RKO (cell line): Measurements from ENCODE around the gene TSPEAR.

Source experiments
- DNase-seq: peaks from one replicate; pipeline ENCODE4 v3.0.0-alpha.2; 2016; ENCODE audit warnings: low spot score

TSPEAR gene

DNA sequence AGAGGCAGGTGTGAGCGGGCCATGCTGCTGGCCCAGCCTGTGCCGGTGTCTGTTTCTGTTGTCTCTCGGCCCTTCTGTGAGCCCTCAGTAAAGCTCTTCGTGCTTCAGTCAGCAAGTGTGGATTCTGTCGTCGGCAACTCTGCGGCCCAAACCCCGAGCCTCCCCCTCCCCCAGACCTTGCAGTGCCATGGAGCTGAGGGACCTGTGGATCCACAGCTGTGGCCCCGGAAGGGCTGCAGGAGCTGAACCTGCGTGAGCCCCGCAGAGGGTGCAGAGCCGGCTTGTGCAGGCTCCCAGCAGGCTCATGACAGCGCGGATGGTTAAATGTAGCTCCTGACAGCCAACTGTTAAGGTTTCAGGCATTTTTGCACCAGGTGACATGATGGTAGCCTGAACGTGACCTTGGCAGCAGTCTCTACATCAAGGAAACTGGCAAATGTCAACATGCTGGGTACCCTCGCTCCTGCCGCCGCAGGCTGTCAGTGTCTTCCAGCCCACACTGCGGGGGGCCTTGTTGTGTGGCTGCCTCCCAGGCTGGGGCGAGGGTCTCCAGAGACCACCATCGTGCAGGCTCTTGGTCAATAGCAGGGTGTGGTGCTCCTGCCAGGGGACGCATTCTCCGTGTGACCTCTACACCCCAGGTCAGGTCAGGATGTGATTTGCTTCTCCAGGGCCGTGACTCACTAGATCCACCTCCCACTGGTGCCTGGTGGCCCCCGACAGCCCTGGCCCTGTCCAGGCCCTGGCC is 249.1 kb downstream of the TSPEAR start:
- DNase-seq: no peak

DNA sequence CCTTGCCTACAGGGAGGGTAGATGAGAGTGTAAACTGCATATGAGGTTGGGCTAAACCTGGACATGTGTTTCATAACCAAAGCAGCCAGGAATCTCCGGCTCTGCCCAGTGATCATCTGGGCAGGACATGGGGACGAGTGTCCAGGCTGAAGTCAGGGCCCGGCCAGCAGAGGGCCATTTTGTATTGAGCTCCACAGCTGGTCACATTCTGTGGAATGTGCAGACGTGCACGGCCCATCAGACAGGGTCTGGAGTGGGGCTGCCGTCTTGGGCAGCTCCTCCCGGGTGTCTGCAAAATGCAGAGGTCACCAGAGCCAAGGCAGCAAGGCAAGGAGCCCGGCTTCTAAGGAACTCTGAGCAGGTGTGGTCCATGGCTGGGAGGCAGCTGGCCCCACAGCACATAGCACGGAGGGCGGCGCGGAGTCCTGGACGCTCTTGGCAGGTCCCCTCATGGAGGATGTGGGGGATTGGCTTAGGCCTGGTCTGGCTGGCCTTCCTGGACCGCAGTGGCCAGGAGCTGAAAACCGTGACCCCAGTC is 249.8 kb downstream of the TSPEAR start:
- DNase-seq: no peak

DNA sequence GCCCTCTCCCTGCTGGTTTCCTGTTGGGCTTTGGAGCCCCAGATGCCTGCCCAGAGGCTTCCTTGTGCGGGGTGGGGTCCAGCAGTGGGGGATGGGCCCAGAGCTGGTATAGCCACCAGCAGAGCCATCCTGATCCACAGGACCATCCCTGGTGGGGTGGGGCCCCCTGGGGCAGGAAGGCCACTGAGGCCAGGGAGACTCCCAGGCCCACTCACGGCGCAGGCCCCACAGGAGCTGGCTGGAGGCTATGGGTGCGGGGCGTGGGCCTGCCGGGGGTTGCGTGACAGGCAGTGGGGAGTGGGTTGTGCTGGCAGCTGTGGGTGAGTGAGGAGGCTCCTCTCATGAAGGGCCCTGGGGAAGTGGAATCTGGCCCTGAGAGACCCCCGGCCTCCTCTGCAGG is 250.4 kb downstream of the TSPEAR start:
- no peak for DNase-seq

DNA sequence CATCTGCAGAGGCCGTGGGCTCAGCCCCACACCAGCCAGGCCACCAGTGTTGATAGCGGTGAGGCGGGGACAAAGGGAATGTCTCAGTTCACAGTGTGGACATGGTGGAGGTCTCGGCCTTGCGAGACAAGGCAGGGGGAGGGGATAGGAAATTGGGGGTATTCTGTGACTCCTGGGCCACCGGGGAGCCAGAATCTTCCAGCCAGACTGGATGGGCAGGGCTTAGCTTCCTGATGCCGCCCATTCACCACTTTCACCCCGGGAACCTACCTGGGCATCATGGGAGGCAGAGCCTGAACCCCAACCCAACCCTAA is 251.0 kb downstream of the TSPEAR start:
- no peak for DNase-seq

DNA sequence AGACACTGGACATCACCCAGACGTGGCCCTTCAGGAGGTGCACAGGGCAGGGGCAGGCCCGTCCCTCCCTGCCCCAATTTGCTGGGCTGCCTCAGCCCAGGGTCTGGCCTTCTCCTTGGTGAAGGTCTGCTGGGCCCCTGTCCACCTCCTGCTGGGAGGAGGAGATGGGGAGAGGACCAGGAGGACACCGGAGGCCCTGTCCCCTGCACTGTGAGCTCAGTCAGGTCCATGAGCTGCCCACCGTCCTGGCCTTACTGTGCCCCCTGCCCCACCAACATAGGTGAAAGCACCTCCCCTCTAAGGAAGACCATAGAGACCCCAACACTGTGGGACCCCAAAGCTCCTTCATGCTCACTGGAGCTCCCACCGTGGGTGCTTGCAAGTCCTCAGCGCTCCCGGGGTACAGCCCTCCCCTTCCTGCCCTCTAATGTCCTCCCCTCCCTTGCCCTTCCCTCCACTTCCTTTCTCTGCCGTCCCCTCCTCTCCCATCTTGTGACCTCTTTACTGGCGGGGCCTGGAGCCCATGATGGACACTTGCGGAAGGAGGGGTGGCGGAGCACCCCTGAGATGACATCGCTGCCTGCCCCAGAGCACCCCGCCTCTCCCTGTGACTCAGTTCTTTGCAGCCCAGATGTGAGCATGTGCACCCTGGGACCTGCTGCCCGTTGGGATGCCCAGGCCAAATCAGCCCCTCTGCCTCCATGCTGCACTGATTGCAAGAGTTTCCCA is 251.5 kb downstream of the TSPEAR start:
- no peak for DNase-seq

DNA sequence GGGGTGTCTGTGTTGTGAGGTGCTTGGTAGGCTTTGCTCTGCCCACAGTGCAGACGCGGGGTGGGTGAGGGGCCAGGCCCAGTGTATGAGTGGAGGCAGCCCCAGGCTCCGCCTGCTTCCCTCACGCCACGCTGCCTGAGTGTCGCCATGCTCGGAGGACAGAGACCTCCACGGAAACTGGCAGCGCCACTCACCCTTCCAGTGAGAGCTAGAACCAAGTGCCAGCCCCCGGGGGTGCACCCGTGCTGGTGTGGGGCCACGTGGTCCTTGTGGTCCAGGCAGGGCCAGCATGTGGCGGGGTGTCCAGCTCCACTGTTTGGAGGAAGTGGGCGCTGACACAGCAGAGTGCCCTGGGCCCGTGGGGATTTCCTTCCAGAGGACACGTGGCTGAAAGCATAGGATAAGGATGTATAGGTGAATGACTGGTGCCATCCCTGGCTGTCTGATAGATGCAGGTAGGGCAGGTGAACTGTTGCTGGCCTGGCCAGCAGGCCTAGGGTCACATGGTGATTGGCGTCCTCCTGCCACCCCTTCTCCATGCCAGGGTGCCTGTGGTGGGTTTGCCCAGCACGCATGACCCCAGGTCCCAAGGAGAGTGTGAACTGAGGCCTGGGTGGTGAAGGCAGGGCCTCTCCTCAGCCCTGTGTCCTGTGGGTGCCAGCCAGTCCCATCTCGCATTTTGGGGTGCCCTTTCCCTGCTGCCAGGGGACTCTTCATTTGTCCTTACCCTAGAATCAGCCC is 252.2 kb downstream of the TSPEAR start:
- DNase-seq: no peak

DNA sequence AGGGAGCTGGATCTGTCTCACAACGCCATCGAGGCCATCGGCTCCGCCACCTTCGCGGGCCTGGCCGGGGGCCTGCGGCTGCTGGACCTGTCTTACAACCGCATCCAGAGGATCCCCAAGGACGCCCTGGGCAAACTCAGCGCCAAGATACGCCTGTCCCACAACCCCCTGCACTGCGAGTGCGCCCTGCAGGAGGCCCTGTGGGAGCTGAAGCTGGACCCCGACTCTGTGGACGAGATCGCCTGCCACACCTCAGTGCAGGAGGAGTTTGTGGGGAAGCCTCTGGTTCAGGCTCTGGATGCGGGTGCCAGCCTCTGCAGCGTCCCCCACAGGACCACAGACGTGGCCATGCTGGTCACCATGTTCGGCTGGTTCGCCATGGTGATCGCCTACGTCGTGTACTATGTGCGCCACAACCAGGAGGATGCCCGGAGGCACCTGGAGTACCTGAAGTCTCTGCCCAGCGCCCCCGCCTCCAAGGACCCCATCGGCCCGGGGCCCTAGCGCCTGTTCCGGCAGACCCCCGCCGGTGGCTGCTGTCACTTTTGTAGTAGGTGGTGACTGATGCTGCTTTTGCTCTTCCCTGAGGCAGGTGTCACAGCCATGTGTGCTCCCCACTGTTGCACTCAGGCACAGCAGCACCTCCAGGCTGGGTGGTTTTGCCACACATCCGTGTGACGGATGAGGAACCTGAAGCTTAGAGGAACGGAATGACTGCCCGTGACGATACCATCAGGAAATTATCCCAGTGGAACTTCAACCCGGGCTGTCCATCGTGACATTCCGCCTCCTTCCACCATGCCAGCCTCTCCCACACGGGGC is 254.2 kb downstream of the TSPEAR start:
- no peak for DNase-seq

DNA sequence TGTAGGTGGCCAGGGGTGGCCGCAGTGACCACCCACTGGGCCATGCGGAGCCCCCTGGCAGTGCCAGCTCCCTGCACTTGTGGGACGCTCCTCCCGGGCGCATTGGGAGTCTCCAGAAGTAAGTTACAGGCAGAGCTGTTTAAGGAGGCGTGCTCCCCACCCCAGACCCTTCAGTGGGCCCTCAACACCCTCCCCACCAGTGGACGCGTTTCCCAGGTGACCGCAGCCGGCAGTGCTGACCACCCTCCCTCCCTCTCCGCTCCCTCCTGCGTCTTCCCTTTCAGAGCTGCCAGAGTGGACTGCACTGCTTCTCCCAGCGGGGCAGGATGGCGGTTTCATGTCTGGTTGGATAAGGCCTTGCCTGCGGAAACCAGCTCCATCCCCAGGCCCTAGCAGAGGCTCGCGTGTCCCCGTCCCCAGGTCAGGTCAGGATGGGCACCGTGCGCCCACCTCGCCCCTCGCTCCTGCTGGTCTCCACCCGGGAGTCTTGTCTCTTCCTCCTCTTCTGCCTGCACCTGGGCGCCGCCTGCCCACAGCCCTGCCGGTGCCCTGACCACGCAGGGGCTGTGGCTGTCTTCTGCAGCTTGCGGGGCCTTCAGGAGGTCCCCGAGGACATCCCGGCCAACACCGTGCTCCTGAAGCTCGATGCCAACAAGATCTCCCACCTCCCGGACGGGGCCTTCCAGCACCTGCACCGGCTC is 255.0 kb downstream of the TSPEAR start:
- no peak for DNase-seq

DNA sequence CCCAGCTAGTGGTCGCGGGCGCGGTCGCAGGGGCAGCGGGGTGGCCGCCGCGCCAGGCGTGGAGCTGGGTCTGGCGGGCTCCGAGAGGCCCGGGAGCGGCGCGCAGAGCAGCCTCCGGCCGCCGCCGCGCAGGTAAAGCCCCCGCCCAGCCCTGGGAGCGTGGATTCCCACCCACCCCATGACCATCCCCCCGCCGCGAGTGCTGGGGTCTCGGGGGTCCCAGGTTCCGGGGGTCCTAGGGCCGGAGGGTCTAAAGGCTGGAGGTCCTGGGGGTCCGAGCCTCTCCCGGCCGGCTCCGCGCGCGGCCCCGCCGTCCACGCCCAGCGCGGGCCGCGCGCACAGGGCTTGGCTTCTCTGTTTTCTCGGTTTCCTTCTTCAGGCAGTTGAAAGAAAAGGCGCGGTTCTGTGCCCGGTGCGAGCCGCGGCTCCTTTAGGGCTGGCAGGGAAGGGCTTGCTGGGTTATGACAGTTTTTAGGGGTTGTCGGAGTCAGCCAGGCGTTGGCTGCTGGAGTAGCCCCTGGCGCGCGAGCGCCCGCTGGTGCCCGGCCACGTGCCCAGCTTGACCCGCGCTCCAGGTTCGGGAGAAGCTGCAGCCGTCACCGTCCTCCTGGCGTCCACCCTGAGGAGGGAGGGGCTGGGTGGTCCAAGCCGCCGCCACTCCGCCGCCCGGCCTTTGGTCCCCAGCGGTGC is 255.7 kb downstream of the TSPEAR start:
- peak; percentile 72 for DNase-seq

DNA sequence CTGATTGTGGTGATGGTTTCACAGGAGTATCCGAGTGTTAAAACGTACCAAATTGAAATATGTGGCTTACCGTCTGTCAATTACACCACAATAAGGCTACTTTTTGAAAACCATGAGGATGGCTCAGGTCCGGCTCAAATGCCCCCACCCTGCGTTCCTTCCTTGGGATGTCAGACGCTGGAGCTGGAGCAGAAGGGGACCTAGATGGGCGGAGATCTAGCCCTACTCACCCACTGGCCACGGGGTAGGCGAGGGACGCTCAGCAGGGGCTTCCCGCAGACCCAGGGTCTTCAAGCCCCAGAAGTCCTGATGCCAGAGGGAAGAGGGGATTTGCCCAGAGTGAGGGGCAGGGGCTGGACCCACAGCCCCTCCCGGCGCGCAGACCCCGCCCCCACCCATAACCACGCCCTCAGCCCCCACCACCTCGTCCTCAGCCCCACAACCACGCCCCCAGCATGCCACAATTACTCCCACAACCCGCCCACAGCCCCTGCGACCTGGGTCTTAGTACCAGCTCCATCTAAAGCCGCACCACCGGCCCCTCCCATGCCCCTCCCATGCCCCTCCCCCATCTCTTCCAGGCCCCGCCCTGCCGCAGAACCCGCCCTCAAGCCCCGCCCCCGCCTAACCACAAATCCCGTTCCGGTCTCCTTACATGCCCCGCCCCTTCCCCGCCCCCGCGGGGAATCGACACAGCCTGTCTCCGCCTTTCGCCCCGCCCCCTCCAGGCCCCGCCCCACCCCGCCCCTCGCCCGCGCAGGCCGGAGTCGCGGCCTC is 256.4 kb downstream of the TSPEAR start, which contains the start of gene LRRC3:
Gene LRRC3, plus strand, starts transcription at position 764 of the 777 bp plus-strand sequence. CDS start 1,135 bp downstream, outside the sequence.
- peak; percentile 80 for DNase-seq

DNA sequence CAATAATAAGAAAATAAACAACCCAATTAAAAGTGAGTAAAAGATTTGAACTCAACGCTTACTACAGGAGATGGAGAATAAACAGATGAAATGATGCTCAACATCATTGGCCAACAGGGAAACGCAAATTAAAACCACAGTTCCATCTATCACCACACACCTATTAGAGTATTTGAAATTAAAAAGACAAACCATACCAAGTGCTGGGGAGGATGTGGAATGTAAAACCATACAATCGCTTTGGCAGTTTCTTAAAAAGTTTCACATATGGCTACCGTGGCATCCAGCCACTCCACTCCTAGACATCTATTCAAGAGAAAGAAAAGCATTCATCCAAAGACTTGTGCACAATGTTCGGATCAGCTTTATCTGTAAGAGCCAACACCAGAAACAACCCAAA is 257.3 kb downstream of the TSPEAR start:
- no peak for DNase-seq

DNA sequence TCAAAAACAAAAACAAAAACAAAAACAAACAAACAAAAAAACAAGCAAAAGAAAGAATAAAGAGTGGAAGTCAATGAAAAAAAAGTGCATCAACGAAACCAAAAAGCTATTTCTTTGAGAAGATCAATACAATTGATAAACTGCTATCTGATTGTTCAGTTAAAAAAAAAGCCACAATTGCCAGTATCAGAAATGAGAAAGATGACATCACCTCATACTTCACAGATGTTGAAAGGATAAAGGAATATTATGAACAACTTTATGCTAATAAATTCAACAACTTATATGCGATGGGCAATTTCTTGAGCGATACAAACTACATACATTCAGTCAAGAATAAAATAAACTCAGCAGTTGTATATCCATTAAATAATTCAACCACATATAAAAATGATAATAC is 258.3 kb downstream of the TSPEAR start:
- no peak for DNase-seq

DNA sequence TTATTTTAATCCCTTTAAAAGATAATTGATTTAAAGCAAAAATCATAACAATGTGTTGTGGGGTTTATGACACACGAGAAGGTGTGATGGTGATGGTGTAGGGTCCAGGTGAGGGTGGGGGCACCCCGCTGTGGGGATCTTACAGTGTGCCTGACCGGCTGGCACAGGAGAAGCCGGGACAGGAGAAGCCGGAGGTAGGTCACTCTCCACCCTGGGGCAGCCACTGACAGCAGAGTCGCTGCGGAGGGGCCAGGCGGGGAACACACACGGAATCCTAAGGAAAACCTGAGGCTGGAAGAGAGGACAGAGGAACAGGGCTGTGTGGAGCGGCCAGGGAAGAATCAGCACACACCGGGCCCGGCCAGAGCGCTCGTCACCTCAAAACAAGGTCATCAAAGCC is 260.4 kb downstream of the TSPEAR start:
- DNase-seq: no peak

DNA sequence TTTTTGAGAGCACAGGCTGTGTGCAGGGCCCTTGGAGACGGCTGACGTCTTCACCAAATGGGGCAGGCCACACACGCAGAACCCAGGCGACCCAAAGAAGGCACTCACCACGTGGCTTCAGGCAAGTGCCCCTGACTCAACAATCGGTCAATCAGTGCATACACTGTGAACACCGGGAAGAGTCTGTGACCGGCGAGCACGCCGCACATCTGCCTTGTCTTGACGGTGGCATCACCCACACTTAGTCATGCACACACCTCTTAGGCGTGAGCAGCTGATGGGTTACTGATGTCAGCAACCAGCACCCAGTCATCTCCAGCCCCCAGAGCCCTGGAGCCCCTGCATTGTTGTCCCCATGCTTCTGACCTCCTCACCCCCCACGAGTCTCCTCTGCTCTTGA is 261.0 kb downstream of the TSPEAR start:
- no peak for DNase-seq

DNA sequence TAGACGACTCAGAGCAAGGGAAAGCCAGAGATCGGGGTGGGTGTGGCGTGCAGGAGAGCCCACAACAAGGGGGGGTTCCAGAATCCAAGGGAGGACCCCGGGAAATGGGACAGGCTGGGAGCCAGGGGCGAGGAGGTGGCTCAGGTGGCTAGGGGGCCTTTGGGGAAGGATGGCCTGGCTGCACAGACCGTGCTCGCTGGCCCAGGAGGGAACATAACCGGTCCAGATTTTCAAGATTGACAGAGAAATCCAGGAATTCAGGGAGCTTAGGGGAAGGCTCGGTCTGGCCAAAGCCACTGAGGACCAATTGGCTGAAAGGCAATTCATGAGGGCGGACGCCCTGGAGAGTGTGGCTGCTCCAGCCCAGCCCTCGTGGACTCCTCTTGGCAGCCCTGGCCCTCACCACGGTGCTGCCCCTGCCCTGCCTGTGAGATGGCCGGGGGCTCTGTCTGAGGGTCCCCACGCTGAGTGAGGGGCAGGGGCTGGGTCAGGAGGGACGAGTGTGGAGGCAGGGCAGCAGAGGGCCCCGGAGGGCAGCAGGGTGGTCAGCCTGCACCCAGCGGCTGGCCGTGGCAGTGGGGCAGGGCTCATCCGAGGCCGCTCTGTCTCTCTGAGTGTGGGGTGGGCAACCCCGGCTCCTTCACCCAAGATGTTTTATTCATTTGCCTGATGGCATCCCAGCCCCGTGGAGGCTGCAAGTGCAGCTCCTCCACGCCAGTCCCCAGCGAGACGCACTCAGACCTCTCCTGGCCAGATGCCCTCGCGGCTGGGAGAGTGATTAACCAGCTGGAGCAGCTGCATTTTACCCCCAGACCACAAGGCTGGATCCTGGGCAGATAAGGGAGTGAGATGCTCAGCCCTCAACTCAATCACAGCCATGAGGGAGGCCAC is 261.7 kb downstream of the TSPEAR start:
- no peak for DNase-seq

DNA sequence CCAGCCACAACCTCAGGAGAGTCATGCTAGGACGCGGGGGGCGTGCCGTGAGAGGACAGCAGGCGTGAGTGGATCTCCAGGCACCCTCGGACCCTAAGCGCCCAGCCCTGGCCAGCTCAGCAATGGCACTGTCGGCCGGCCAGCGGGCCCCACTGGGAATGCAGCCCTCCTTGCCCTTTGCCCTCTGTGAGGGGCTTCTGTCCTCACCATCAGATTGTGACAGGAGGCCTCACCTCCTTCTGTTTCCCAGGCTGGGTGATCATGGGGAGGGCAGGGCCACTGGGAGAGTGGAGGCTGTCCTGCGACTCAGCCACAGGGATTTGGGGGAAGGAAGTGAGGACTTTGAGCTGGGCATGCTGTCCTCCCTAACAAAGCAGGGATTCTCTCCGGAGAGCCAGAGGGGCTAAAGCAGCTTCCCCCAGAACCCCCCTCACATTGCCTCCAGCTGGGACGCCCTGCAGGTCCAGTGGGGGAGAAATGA is 262.7 kb downstream of the TSPEAR start:
- no peak for DNase-seq
